GM12872 (cell line): ENCODE results near the gene TPGS1.

Experiments
- TF ChIP-seq, protein P1 (sequence below): IDR thresholded peaks from 3 replicates; pipeline ENCODE4 v1.5.1; 2011; ENCODE audit warnings: low read depth, mild to moderate bottlenecking, low read length, moderate library complexity; ENCODE audit not compliant: insufficient read depth

Gene TPGS1

DNA sequence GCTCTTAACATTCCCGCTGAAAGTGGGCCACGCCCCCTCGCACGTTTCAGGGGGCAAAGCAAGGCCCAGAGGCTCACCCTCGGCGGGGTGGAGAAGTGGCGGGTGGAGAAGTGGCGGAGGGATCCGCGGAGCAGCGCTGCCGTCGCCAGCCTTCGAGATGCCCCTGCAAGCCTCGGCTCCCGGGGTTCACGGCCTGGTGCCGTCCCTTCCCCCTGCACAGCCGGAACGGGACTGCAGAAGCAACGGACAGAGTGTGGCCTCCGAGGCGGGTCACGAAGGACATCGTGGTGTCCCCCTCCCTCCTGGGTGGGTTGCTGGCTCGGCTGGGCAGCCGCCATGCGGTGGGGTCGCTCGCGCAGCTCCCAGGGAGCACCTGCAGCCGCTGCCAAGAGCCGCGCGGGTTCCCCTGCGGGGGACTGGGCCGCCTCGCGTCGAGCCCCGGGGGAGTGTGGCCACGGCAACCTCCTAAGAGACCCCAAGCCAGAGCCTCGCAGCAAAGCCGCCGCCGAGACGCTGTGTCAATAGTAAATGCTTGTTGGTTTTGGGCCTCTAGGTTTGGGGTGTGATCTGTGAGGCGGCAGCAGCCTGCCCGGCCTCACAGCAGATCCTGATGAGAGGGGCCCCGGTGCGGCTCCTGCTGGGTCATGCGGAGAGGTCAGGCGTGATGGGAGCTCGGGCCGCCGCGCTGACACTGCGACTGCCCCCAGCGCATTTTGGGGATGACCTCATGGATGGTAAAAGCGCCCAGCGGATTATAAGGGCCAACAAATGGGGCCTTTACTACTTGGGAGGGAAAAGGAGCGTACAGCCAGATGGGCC is 5.5 kb downstream of the TPGS1 start:
- TF ChIP-seq, protein P1, sequence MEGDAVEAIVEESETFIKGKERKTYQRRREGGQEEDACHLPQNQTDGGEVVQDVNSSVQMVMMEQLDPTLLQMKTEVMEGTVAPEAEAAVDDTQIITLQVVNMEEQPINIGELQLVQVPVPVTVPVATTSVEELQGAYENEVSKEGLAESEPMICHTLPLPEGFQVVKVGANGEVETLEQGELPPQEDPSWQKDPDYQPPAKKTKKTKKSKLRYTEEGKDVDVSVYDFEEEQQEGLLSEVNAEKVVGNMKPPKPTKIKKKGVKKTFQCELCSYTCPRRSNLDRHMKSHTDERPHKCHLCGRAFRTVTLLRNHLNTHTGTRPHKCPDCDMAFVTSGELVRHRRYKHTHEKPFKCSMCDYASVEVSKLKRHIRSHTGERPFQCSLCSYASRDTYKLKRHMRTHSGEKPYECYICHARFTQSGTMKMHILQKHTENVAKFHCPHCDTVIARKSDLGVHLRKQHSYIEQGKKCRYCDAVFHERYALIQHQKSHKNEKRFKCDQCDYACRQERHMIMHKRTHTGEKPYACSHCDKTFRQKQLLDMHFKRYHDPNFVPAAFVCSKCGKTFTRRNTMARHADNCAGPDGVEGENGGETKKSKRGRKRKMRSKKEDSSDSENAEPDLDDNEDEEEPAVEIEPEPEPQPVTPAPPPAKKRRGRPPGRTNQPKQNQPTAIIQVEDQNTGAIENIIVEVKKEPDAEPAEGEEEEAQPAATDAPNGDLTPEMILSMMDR, result no peak

DNA sequence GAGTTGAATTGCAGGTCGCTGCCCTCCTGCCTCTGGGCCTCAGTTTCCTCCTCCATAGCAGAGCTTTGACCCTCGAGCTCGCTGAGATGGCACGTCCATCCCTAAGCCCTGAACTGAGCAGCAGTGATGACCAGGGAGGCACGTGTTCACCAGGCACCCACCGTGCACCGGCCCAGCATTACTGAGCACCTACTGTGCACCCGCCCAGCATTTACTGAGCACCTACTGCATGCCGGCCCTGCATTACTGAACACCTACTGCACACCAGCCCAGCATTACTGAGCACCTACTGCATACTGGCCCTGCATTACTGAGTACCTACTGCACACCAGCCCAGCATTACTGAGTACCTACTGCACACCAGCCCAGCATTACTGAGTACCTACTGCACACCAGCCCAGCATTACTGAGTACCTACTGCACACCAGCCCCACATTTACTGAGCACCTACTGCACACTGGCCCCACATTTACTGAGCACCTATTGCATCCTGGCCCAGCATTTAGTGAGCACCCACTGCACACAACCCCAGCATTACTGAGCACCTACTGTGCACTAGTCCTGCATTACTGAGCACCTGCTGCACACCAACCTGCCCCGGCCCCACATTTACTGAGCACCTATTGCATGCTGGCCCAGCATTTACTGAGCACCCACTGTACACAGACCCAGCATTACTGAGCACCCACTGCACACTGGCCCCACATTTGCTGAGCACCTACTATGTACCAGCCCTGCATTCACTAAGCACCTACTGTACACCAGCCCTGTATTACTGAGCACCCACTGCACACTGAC is 6.3 kb downstream of the TPGS1 start:
- TF ChIP-seq, protein P1, result no peak

DNA sequence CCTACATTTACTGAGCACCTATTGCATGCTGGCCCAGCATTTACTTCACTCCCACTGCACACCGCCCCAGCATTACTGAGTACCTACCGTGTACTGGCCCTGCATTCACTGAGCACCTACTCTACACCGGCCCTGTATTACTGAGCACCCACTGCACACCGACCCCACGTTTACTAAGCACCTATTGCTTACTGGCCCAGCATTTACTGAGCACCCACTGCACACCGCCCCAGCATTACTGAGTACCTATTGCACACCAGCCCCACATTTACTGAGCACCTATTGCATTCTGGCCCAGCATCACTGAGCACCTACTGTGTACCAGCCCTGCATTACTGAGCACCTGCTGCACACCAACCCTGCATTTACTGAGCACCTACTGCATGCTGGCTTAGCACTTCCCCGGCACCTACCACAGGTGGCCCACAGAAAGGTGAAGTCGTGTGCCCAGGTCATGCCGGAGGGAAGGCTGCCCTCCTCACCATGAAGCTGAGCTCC is 6.9 kb downstream of the TPGS1 start:
- TF ChIP-seq, protein P1, result no peak

DNA sequence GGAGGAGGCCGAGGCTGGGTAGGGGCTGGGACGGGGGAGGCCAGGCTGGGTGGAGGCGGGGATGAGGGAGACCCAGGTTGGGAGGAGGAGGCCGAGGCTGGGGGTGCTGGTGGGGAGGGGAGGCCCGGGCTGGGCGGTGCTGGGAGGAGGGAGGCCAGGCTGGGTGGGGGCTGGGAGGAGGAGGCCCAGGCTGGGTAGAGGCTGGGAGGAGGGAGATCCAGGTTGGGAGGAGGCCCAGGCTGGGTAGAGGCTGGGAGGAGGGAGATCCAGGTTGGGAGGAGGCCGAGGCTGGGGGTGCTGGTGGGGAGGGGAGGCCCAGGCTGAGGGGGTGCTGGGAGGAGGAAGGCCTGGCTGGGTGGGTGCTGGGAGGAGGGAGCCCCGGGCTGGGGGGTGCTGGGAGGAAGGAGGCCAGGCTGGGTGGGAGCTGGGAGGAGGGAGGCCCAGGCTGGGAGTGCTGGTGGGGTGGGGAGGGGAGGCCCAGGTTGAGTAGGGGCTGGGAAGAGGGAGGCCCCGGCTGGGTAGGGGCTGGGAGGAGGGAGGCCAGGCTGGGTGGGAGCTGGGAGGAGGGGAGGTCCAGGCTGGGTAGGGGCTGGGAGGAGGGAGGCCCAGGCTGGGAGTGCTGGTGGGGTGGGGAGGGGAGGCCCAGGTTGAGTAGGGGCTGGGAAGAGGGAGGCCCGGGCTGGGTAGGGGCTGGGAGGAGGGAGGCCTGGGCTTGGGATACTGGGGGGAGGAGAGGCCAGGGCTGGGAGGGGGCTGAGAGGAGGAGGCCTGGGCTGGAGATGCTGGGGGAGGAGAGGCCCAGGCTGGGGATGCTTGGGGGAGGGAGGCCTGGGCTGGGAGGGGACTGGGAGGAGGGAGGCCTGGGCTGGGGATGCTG is 10.7 kb downstream of the TPGS1 start:
- TF ChIP-seq, protein P1, result no peak

DNA sequence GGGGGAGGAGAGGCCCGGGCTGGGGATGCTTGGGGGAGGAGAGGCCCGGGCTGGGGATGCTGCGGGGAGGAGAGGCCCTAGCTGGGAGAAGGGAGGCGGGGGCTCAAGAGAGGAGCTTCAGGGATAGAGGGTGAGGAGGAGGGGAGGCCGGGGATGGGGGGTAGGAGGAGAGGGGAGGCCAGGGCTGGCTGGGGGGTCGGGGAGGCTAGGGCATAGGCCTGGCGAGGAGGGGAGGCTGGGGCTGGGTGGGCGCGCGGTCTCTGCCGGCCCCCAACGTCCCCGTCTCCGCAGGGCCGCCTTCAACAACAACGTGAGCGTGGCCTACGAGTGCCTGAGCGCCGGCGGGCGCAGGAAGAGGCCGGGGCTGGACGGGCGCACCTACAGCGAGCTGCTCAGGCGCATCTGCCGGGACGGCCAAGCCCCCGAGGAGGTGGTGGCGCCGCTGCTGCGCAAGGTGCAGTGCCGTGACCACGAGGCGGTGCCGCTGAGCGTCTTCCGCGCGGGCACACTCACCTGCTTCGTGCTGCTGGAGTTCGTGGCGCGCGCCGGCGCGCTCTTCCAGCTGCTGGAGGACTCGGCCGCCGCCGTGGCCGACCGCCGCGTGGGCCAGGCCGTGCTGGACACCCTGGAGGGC is 11.4 kb downstream of the TPGS1 start:
- TF ChIP-seq, protein P1, result peak; percentile 13; the same call in 1 of the 3 replicates

DNA sequence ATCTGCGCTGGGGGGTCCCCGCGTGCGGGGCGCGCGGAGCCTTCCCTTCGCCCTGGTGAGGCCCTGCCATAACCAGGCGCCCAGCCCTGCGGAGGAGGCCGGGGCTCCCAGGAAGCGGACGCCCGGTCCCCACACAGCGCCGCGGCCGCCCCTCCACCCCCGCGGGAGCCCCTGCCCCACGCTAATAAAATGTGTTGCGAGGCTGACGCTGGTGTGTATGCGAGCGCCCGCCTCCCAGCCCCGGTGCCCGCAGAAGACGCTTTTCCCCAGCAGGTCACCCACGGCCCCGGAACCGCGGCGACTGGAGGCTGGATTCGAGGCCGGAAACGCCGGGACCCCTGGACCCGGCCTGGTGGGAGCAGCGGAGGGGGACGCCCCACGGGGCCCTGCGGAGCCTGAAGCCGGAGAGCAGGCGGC is 12.2 kb downstream of the TPGS1 start:
- TF ChIP-seq, protein P1, result no peak
